Osteocyte (in vitro differentiated cells): Measurements from ENCODE around the gene SIGLECL1. TPM values are rescaled to one million over a fixed set of nuclear protein-coding genes. Genes with fewer than 3 reads are reported as not detected.
A peak's percentile ranks its signal among the peaks of the same experiment; 100 is the strongest.

ENCODE experiments used
- DNase-seq: peaks from one replicate; pipeline ENCODE4 v3.0.0; 2021; ENCODE audit warnings: mixed read lengths; ENCODE audit not compliant: unreplicated experiment; ENCODE audit errors: extremely low spot score
- H3K27ac Mint-ChIP-seq: one replicate; pipeline ENCODE4 v1.8.0; 2021; ENCODE audit warnings: mild to moderate bottlenecking, mixed read lengths; ENCODE audit not compliant: unreplicated experiment
- H3K27me3 Mint-ChIP-seq: one replicate; pipeline ENCODE4 v1.8.0; 2021; ENCODE audit warnings: mixed read lengths; ENCODE audit not compliant: unreplicated experiment
- H3K36me3 Mint-ChIP-seq: one replicate; pipeline ENCODE4 v1.8.0; 2021; ENCODE audit warnings: mixed read lengths; ENCODE audit not compliant: unreplicated experiment
- H3K4me1 Mint-ChIP-seq: one replicate; pipeline ENCODE4 v1.8.0; 2021; ENCODE audit warnings: mixed read lengths; ENCODE audit not compliant: unreplicated experiment
- H3K4me3 Mint-ChIP-seq: one replicate; pipeline ENCODE4 v1.8.0; 2021; ENCODE audit warnings: mild to moderate bottlenecking, moderate library complexity, mixed read lengths; ENCODE audit not compliant: unreplicated experiment
- H3K9me3 Mint-ChIP-seq: one replicate; pipeline ENCODE4 v1.8.0; 2021; ENCODE audit warnings: mixed read lengths; ENCODE audit not compliant: unreplicated experiment
- CTCF ChIP-seq: fragments of 200-600 bp; sonication (generic); IDR thresholded peaks from 2 replicates; pipeline ENCODE4 v1.5.0; 2021; ENCODE audit warnings: antibody characterized with exemption, mild to moderate bottlenecking, moderate library complexity
- total RNA-seq: library from RNA; stranded (reverse); gene quantifications from 2 replicates; pipeline ENCODE4 v1.2.1, GENCODE V29; 2021

SIGLECL1 gene
- total RNA-seq, 1 donor from 2014 or later = not detected

- Mint-ChIP-seq H3K9me3 (no peaks in the 10 kb centered on the region), H3K27ac (no peak overlapping the region), H3K4me1 (no peaks in the 10 kb centered on the region), H3K36me3 (no peaks in the 10 kb centered on the region), H3K27me3 (no peaks in the 10 kb centered on the region), H3K4me3 (no peak overlapping the region)
- TF ChIP-seq CTCF = peak; percentile 44
- DNase-seq = no peak
Observed at GRCh38 chr19:51259348-51260245, 8.7 kb downstream of the SIGLECL1 start.

- Mint-ChIP-seq H3K27me3 (no peaks in the 10 kb centered on the region), H3K36me3 (no peaks in the 10 kb centered on the region), H3K9me3 (no peaks in the 10 kb centered on the region), H3K4me1 (no peaks in the 10 kb centered on the region), H3K27ac (no peak overlapping the region), H3K4me3 (no peak overlapping the region)
- TF ChIP-seq CTCF = no peak
- peak; percentile 38 for DNase-seq
Observed at GRCh38 chr19:51263808-51264207, 12.9 kb downstream of the SIGLECL1 start.

GRCh38 chr19:51271067-51271466 is 20.2 kb downstream of the SIGLECL1 start:
- Mint-ChIP-seq H3K4me3 (no peak overlapping the region), H3K27me3 (no peaks in the 10 kb centered on the region), H3K9me3 (peaks cover 6% of the 10 kb centered on the region), H3K27ac (no peak overlapping the region), H3K4me1 (no peaks in the 10 kb centered on the region), H3K36me3 (no peaks in the 10 kb centered on the region)
- TF ChIP-seq CTCF = no peak
- peak; percentile 76 for DNase-seq

GRCh38 chr19:51272183-51272810 is 21.4 kb downstream of the SIGLECL1 start:
- no peak overlapping the region for H3K4me3 Mint-ChIP-seq
- no peak overlapping the region for H3K27ac Mint-ChIP-seq
- no peaks in the 10 kb centered on the region for H3K4me1 Mint-ChIP-seq
- H3K27me3 Mint-ChIP-seq = no peaks in the 10 kb centered on the region
- TF ChIP-seq CTCF = no peak
- H3K36me3 Mint-ChIP-seq = no peaks in the 10 kb centered on the region
- peak; percentile 19 for DNase-seq
- peaks cover 11% of the 10 kb centered on the region for H3K9me3 Mint-ChIP-seq
